A204.1 (cell line): ENCODE measurements around the gene GDAP1L1.
"Not testable (repeated sequence)": the region's sequence is repeated elsewhere in the genome, so short reads cannot be mapped to it uniquely, and the experiment has no call there.

Experiments
- FAIRE-seq: peaks from 2 replicates; lab custom pipeline; 2012; peaks lifted over from hg19 to GRCh38; lab: Jason Lieb, UNC

Gene GDAP1L1

GRCh38 chr20:44256961-44257360, 9.9 kb downstream of the GDAP1L1 start:
- no peak for FAIRE-seq

GRCh38 chr20:44258226-44258890, 11.2 kb downstream of the GDAP1L1 start:
- no peak for FAIRE-seq

- FAIRE-seq = no peak
Measured at GRCh38 chr20:44264287-44264686, 17.2 kb downstream of the GDAP1L1 start.

DNA sequence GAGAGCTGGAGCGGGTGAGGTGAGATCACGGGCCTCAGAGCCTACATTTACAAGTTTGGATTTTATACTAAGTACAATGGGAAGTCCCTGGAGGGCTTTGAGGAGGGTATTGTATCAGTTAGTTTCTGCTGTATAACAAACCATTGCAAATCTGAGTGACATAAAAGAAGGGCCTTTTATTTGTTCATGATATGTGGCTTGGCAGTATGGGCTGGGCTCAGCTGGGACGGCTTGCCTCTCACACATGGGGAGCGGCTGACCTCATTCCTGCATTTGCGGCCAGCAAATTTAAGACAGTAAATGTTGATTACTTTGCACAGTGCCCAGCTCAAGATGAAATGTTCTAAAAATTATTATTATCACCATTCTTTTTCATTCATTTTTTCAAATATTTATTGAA, 21.7 kb downstream of the GDAP1L1 start:
- no peak for FAIRE-seq

GRCh38 chr20:44271915-44272663, 25.0 kb downstream of the GDAP1L1 start:
- no peak for FAIRE-seq

GRCh38 chr20:44273231-44274215, 26.4 kb downstream of the GDAP1L1 start:
- no peak for FAIRE-seq

DNA sequence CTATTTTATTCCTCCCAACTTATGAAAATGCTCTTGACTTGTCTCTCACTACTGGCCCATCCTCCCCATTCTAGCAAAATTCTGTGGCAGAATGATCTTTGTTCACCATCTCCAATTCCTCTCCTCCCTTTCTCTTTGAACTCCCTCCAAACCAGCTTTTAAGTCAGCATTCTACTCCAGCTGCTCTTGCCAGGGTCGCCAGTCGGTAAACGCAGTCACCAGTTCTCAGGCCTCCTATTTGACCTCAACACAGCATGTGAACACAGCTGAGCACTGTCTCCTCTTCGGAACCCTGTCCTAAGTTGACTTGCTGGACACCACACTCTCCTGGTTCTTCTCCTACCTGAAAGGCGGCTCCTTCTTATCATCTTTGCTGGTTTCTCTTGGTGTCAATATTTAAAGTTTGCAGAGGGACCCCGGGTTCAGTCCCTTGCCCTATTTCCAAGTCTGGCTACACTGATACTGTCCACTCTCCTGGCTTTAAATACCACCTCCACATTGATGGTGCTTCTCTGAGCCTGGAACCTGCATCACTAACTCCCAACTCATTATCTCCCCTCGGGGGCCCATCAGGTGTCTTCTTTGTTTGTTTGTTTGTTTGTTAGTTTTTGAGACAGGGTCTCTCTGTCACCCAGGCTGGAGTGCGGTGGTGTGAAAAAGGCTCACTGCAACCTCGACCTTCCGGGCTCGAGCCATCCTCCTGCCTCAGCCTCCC, 27.4 kb downstream of the GDAP1L1 start:
- no peak for FAIRE-seq

- FAIRE-seq = no peak
Measured at GRCh38 chr20:44279228-44279627, 32.1 kb downstream of the GDAP1L1 start.

GRCh38 chr20:44280387-44280786, 33.3 kb downstream of the GDAP1L1 start:
- no peak for FAIRE-seq

DNA sequence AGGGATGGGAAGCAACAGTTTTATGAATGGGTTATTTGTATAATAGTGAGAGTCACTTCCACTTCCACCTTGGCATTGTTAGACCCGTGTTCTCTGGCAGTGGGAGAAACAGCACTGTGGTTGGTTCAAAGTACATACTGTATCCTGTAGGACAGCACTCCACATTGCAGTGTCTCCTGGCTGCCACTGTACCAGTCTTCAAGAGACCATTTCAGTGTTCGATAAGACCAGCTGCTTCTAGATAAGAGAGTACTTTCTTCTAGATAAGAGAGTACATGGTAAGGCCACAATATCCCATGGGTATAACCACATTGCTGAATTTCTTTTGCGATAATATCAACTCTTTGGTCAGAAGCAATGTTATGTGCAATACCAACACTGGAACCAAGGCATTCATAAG, 35.1 kb downstream of the GDAP1L1 start:
- FAIRE-seq = no peak

DNA sequence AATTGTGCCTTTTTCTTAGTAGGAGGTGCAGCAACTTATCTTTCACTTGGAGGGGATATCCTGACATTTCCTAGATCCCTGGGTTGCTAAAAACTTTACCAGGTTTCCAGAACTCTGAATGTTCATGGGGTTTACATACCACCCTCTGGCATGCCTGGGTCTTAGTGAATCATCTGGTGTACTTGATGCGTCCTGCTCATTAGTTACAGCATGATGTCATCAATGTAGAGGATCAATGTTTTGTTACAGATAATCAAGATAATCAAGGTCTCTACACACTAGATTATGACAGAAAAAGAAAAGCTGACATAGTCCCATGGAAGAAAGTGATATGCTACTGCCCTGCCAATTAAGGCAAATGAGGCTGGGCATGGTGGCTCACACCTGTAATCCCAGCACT, 36.9 kb downstream of the GDAP1L1 start:
- FAIRE-seq = no peak

DNA sequence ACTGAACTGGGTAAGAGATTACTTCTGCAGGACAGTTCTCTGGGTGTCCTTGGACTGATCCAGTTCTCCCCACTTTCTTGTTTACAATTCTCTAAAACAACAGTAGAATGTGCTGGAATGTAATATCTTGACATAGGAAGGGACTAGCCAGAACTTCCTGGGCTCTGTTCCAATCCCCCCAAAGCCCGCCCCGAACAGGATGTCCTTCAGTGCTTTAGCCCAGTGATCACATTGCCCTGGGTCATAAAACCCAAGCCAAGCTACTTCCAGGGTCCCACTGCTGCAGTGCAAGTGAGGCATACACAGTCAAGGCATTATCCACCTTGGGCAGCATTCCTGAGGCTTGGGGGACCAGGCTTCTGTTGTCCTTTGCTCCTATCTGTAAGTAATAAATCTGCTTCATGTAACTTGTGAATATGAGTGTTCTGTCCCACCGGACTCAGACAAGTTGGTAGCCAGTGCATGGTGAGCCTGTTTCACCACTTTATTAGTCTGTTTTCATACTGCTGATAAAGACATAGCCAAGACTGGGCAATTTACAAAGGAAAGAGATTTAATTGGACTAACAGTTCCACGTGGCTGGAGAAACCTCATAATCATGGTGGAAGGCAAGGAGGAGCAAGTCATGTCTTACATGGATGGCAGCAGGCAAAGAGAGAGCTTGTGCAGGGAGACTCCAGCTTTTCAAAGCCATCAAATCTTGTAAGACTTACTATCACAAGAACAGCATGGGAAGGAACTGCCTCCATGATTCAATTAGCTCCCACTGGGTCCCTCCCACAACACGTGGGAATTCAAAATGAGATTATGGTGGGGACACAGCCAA, 40.4 kb downstream of the GDAP1L1 start:
- FAIRE-seq = no peak

DNA sequence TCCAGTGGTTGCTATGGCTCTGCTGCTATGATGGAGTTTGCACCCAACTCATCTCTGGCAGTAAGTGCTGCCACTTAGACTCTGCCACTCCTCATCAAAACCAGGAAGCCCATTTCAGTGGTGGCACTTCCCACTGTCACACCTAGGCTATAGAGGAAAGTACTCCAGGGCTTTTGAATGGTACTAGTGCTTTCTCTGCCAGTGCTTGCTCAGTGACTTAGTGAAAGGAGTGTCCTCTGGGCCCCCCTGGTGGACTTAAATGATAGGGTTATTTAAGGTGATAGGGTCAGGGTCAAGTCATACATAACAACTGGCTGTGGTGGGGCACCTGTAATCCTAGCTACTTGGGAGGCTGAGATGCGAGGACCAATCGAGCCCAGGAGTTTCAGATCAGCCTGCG, 41.1 kb downstream of the GDAP1L1 start:
- no peak for FAIRE-seq

DNA sequence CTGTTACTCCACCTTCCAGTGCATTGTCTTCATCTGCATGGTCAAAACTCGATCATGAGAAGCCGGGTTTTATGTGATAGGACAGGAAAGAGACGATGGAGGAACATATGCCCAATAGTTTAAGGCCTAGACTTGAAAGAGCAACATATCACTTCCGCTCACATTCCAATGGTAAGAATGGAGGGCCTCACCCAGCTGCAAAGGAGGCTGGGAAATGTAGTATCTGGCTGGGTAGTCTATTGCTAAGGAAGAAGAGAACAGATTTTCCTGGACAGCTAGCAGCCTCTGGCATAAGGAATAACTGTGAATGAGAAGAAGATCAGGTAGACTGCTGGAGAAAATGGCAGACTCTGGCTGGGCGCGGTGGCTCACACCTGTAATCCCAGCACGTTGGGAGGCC, 44.6 kb downstream of the GDAP1L1 start:
- no peak for FAIRE-seq

DNA sequence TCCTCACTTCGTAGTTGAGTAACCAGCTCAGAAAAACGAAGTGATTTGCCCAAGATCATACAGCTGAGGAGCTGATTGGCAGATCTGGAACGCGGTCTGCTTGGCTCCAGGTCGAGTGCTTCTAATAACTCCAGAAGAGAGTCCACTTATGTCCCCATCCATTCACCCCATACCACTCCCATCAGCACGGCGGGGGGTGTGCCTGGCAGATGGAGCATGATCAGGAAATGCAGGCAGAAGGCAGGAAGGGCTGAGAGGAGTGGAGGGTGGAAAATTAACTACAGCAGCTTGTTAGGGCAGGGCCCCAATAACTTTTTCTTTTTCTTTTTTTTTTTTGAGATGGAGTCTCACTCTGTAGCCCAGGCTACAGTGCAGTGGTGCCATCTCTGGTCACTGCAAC, 48.9 kb downstream of the GDAP1L1 start:
- no peak for FAIRE-seq

DNA sequence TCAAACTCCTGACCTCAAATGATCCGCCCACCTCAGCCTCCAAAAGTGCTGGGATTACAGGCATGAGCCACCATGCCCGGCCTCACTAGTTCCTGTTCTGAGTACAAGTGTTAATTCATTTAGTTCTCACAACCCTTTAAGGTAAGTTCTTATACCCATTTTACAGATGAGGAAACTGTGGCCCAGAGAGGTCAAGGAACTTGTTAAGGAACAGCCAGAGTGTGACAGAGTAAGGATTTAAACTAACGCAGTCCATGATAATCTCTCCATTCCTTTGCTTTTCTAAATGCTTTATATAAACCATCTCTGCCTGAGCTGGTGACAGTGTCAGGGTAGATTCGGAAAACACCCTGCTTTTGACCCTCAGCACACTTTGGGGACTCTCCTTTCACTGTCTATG, 50.6 kb downstream of the GDAP1L1 start:
- FAIRE-seq = no peak

- FAIRE-seq = not testable (repeated sequence)
Measured at GRCh38 chr20:44299011-44299535, 52.0 kb downstream of the GDAP1L1 start.

DNA sequence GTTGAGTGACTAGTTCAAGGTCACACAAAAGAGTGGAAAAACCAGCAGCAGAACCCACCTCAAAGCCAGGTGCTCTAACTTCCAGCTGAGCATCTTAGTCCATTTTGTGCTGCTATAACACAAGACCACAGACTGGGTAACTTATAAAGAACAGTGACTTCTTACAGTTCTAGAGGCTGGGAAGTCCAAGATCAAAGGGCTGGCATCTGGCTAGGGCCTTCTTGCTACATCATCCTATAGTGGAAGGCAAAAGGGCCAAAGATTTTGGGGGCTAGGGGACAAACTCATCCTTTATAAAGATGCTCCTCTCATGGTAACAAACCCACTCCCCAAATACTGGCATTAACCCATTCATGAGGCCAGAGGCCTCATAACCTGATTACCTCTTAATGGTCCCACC, 54.2 kb downstream of the GDAP1L1 start:
- FAIRE-seq = no peak

- FAIRE-seq = no peak
Measured at GRCh38 chr20:44302026-44302669, 55.0 kb downstream of the GDAP1L1 start.

- FAIRE-seq = no peak
Measured at GRCh38 chr20:44302736-44303135, 55.6 kb downstream of the GDAP1L1 start.
